IPS-18c (cell line): ENCODE measurements around the gene SMARCC2.

Experiments
- H3K4me3 ChIP-seq: 2 replicates; pipeline ENCODE4 v1.7.0; 2013; ENCODE audit warnings: low read depth, mild to moderate bottlenecking, low read length, moderate library complexity; ENCODE audit not compliant: insufficient read depth
- H3K9me3 ChIP-seq: one replicate; pipeline ENCODE4 v1.6.1; 2013; ENCODE audit warnings: mild to moderate bottlenecking, low read length, moderate library complexity; ENCODE audit not compliant: control insufficient read depth, insufficient read depth

SMARCC2 gene

GRCh38 chr12:56189918-56190694, 823 bp upstream of the SMARCC2 start:
- Histone ChIP-seq H3K4me3 (peak overlapping the region; percentile 96), H3K9me3 (no peaks in the 10 kb centered on the region)

GRCh38 chr12:56188778-56189098, 545 bp downstream of the SMARCC2 start:
- Histone ChIP-seq H3K4me3 (peak overlapping the region; percentile 93), H3K9me3 (no peaks in the 10 kb centered on the region)

GRCh38 chr12:56188131-56188777, 1.0 kb downstream of the SMARCC2 start:
- H3K9me3 ChIP-seq = no peaks in the 10 kb centered on the region
- H3K4me3 ChIP-seq = peak overlapping the region; percentile 93

GRCh38 chr12:56186957-56187356, 2.3 kb downstream of the SMARCC2 start:
- H3K4me3 ChIP-seq = no peak overlapping the region

GRCh38 chr12:56178347-56178746, 10.9 kb downstream of the SMARCC2 start:
- no peaks in the 10 kb centered on the region for H3K9me3 ChIP-seq
- no peak overlapping the region for H3K4me3 ChIP-seq

More at GRCh38 chr12:56186957-56187356, 2.3 kb downstream of the SMARCC2 start:
- H3K9me3 ChIP-seq = no peaks in the 10 kb centered on the region

GRCh38 chr12:56172839-56173238, 16.4 kb downstream of the SMARCC2 start:
- H3K4me3 ChIP-seq = no peak overlapping the region
- no peaks in the 10 kb centered on the region for H3K9me3 ChIP-seq

- no peaks in the 10 kb centered on the region for H3K9me3 ChIP-seq
- no peak overlapping the region for H3K4me3 ChIP-seq
Observed at GRCh38 chr12:56169229-56169759, 20.0 kb downstream of the SMARCC2 start.

- H3K9me3 ChIP-seq = no peaks in the 10 kb centered on the region
Observed at GRCh38 chr12:56165369-56165768, 23.9 kb downstream of the SMARCC2 start.

GRCh38 chr12:56164345-56164729, 24.9 kb downstream of the SMARCC2 start:
- Histone ChIP-seq H3K4me3 (no peak overlapping the region), H3K9me3 (no peaks in the 10 kb centered on the region)

More at GRCh38 chr12:56165369-56165768, 23.9 kb downstream of the SMARCC2 start:
- no peak overlapping the region for H3K4me3 ChIP-seq

- H3K4me3 ChIP-seq = no peak overlapping the region
- no peaks in the 10 kb centered on the region for H3K9me3 ChIP-seq
Observed at GRCh38 chr12:56163533-56164344, 25.5 kb downstream of the SMARCC2 start.

- Histone ChIP-seq H3K4me3 (no peak overlapping the region), H3K9me3 (no peaks in the 10 kb centered on the region)
Observed at GRCh38 chr12:56162468-56163290, 26.6 kb downstream of the SMARCC2 start.

- Histone ChIP-seq H3K9me3 (no peaks in the 10 kb centered on the region), H3K4me3 (no peak overlapping the region)
Observed at GRCh38 chr12:56161690-56162351, 27.5 kb downstream of the SMARCC2 start.

- Histone ChIP-seq H3K4me3 (0 out of 2 replicates have a peak overlapping the region, but pooled peaks have one; percentile 24), H3K9me3 (no peaks in the 10 kb centered on the region)
Observed at GRCh38 chr12:56160894-56161689, 28.2 kb downstream of the SMARCC2 start.

GRCh38 chr12:56160193-56160763, 29.0 kb downstream of the SMARCC2 start:
- H3K4me3 ChIP-seq = peak overlapping the region; percentile 85
- H3K9me3 ChIP-seq = no peaks in the 10 kb centered on the region

GRCh38 chr12:56159482-56160192, 29.6 kb downstream of the SMARCC2 start:
- H3K4me3 ChIP-seq = peak overlapping the region; percentile 85

More at GRCh38 chr12:56159482-56160192, 29.6 kb downstream of the SMARCC2 start:
- no peaks in the 10 kb centered on the region for H3K9me3 ChIP-seq
